GM18498 (cell line): Measurements from ENCODE around the gene ZNF155.

Experiments used
- ATAC-seq: cut with Tn5 transposase; IDR thresholded peaks from one replicate; pipeline ENCODE4 v1.9.1; 2021; ENCODE audit warnings: mild to moderate bottlenecking, moderate library complexity; ENCODE audit not compliant: unreplicated experiment

Gene ZNF155

DNA sequence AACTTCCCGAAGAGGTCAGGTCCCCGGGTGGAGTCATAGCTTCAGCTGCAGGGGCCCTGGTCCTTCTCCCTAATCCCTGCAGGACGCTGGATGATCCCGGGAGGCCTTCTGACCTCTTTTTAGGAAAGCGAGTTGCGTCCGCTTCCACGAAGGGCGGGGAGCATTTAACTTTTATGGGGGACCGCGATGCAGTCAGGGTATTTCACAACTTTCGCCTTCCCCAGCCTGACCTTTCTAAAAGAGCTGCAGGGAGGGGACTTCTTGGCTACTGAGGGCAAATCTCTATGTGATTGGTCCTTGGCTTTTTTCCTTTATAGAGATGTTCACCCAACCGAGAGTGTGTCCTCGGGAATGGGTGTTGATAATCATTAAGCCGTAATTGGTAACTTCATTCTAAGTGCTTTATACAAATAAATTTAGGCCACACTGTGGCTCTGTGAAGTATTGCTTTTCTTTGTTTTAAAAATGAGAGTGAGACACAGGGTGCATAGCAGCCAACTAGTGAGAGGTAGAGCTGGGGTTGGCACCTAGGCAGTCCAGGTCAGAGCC is 19.5 kb downstream of the ZNF155 start:
- peak; percentile 31 for ATAC-seq

DNA sequence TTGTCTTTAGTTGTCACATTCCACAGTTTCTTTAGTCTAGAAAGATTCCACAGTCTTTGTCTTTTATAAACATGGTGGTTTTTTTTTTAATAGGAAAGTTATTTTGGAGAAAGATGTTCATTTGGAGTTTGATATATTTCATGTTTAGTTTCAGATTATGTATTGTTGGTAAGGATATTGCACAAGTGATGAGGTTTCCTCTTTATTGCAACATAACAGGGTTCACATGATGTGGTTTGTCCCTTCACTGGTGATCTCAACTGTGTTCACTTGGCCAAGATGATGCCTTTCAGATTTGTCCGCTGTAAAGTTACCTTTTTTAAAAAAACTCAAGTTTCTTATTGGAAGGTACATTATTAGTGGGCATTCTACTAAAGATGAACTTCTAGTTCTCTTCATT is 22.0 kb downstream of the ZNF155 start:
- no peak for ATAC-seq

DNA sequence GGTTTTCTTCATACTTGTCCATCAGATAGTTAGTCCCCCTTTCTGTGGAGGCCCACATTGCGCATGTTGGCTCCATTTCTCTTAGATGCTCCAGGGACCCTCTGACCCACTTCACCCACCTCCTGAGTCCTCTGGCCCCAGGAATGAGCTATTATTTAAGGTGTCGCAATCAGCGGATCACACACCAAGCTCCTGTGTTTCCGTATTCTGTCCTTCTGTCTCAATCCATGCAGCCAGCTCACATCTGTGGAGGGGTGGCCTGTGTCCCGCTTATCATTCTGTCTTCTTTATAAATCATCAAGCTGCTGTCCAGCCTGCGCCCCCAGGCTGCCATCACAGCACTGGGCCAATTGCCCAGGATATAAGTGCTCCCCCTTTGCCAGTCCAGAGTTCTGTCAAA is 23.5 kb downstream of the ZNF155 start:
- ATAC-seq, result no peak

DNA sequence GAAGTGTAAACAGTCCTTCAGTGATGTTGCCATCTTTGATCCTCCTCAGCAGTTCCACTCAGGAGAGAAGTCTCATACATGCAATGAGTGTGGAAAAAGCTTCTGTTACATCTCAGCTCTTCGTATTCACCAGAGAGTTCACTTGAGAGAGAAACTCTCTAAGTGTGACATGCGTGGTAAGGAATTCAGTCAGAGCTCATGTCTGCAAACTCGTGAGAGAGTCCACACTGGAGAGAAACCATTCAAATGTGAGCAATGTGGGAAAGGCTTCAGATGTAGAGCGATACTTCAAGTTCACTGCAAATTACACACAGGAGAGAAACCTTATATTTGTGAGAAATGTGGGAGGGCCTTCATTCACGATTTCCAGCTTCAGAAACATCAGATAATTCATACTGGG is 26.5 kb downstream of the ZNF155 start:
- no peak for ATAC-seq

DNA sequence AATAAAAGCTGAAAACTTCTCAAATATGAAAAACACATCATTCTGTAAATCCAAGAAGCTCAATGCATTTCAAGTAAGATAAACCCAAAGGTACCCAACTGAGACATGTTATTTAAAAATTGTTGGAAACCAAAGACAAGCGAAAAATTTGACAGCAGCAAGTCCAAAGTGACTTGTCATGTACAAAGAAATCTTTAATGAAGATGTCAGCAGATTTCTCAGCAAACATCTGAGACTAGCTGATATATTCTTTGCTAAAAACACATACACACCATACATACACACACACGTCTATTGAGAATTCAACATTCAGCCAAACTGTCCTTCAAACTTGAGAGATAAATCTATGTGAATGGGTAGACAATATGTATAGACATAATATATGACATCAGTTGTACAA is 35.5 kb downstream of the ZNF155 start:
- no peak for ATAC-seq

DNA sequence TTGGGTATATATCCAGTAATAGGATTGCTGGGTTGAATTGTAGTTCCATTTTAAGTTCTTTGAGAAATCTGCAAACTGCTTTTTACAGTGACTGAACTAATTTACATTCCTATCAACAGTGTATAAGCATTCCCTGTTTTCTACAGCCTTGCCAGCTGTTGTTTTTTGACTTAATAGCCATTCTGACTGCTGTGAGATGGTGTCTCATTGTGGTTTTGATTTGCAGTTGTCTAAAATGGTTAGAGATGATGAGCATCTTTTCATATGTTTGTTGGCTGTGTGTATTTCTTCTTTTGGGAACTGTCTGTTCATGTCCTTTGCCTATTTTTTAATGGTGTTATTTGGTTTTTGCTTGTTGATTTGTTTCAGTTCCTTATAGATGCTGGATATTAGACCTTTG is 37.2 kb downstream of the ZNF155 start:
- no peak for ATAC-seq

DNA sequence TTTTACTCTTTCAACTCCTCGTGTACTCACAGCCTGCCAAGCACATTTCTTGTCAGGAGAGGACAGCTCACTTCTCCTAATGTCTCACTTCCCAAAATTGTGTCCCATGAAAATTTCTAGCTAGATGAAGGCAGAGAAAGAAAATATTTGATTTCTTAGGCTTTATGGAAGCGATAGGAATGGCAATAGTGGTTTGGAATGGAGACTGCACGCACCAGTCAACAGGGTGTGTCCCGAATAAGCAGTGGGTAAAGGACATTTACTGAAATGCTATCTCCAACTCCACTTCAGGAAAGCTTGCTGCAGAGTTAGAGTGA is 40.9 kb downstream of the ZNF155 start:
- ATAC-seq, result no peak

DNA sequence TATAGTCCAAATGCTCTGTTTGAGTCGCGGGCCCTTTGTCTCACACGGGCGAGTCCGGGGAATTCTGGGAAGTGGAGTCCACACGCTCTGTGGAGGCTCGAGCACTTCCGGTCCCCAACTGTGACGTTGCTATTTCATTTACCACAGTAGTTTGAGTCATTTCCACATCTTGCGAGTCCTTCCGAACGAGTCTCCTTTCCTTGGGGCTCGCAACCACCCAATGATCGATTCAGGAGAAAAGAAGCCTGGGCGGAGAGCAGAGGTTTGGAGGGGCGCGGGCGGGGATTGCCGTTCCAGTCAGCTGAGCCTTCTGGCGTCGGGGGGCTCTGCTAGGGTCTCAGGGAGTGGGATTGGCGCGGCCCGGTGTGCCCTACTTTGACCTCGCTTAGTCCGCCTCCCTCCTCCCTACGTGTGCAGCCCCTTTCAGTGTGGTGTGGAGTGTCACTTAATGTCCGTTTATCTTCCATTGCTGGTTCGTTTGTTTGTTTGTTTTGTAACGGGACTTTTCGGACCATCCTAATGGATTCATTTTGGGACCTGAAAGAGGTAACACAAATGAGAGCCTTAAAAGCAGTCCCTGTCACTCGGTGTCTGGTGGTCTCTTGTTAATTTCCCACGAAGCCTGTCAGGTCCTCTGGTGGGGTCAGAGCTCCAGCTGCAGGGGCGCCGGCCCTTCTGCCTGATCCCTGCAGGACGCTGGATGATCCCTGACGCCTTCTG is 41.4 kb downstream of the ZNF155 start, which contains the start of gene ZNF222:
Gene ZNF222 (plus strand): TSS at position 163 of the 720 bp plus-strand sequence. CDS start 58 bp downstream, at position 221.
- peak; percentile 89 for ATAC-seq

DNA sequence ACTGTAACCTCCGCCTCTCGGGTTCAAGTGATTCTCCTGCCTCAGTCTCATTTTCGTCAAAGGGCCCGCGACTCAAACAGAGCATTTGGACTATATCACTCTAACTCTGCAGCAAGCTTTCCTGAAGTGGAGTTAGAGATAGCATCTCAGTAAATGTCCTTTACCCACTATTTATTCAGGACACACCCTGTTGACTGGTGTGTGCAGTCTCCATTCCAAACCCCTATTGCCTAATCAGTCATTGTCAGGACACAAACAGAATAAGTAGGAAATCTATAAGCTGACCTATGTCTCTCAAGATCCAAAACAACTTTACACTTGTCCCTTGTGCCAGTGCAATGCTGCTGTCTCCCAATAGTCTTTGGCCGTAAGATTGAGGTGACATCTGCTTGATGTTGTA is 42.6 kb downstream of the ZNF155 start:
- ATAC-seq, result no peak

DNA sequence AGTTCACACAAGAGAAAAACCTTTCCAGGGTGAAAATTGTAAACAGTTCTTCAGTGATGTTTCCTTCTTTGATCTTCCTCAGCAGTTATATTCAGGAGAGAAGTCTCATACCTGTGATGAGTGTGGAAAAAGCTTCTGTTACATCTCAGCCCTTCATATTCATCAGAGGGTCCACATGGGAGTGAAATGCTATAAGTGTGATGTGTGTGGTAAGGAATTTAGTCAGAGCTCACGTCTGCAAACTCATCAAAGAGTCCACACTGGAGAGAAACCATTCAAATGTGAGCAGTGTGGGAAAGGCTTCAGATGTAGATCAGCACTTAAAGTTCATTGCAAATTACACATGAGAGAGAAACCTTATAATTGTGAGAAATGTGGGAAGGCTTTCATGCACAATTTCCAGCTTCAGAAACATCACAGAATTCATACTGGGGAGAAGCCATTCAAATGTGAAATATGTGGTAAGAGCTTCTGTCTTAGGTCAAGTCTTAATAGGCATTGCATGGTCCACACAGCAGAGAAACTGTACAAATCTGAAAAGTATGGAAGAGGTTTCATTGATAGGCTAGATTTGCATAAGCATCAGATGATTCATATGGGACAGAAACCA is 48.1 kb downstream of the ZNF155 start:
- no peak for ATAC-seq

DNA sequence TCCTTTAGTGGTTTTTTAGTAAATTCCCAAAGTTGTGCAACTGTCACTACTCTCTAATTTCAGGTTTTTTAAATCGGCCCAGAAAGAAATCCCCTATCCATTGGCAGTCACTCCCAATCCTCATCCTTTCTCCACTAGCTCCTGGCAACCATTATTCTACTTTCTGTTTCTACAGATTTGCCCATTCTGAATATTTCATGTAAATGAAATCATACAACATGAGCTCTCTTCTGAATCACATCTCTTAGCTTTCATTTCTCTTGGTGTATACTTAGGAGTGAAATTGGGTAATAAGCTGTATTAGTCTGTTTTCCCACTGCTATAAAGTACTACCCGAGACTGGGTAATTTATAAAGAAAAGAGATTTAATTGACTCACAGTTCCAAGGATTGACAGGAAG is 58.2 kb downstream of the ZNF155 start:
- ATAC-seq, result no peak
